SU-DHL-6 (cell line): ENCODE data around the gene L3MBTL4.

Experiments
- EZH2phosphoT487 ChIP-seq: fragments of 200-600 bp; sonication (generic), shearing (Covaris generic); conservative IDR thresholded peaks from 2 replicates; pipeline ENCODE4 v1.6.1; 2018; ENCODE audit warnings: mild to moderate bottlenecking, antibody characterized with exemption, low read length, moderate library complexity, mixed read lengths
- TF ChIP-seq, protein P1 (sequence below): fragments of 200-600 bp; sonication (generic); IDR thresholded peaks from one replicate; pipeline ENCODE4 v1.5.1; 2017; ENCODE audit warnings: antibody characterized with exemption, mild to moderate bottlenecking, low read length, moderate library complexity; ENCODE audit not compliant: insufficient read depth, poor library complexity, severe bottlenecking

DNA sequence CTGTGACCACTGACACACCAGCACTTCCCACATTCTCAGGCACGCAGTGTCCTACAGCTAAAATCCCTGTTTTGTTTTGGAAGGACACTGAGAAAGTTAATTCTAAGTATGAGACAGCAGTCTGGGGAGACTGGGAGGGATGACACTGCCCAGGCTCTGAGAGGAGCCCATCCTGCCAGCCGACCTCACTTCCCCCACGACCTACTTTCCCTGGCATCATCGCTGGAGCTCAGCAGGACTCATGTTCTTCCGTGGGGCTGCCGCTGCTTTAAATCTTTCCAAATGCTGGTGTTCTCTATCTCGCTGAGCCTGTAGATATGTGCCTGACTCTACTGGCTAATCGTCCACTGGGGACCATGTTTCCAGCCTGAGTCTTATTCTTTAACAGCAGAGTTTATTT lies 450.6 kb downstream of the L3MBTL4 start:
- TF ChIP-seq, protein P1, sequence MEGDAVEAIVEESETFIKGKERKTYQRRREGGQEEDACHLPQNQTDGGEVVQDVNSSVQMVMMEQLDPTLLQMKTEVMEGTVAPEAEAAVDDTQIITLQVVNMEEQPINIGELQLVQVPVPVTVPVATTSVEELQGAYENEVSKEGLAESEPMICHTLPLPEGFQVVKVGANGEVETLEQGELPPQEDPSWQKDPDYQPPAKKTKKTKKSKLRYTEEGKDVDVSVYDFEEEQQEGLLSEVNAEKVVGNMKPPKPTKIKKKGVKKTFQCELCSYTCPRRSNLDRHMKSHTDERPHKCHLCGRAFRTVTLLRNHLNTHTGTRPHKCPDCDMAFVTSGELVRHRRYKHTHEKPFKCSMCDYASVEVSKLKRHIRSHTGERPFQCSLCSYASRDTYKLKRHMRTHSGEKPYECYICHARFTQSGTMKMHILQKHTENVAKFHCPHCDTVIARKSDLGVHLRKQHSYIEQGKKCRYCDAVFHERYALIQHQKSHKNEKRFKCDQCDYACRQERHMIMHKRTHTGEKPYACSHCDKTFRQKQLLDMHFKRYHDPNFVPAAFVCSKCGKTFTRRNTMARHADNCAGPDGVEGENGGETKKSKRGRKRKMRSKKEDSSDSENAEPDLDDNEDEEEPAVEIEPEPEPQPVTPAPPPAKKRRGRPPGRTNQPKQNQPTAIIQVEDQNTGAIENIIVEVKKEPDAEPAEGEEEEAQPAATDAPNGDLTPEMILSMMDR = no peak
- no peak for TF ChIP-seq EZH2phosphoT487
